Body of pancreas (tissue), 4 donors: ENCODE data around the gene IGSF1.

ENCODE experiments used
- POLR2A ChIP-seq, 3 donors: fragments of 450-650 bp; IDR thresholded peaks; one replicate each; pipeline ENCODE4 v1.6.1; 2016; ENCODE audit warnings: antibody characterized with exemption in 3 of 3, mild to moderate bottlenecking in 2 of 3
- TF ChIP-seq, protein P1 (sequence below), 7 experiments: fragments of 450-650 bp in 4 of 7; fragments of 200-600 bp in 3 of 7; sonication (generic) in 3 of 7; IDR thresholded peaks; one replicate each; pipeline ENCODE4 v1.5.1; 2016 to 2019; ENCODE audit warnings: antibody characterized with exemption in 7 of 7

- TF ChIP-seq, protein P1, sequence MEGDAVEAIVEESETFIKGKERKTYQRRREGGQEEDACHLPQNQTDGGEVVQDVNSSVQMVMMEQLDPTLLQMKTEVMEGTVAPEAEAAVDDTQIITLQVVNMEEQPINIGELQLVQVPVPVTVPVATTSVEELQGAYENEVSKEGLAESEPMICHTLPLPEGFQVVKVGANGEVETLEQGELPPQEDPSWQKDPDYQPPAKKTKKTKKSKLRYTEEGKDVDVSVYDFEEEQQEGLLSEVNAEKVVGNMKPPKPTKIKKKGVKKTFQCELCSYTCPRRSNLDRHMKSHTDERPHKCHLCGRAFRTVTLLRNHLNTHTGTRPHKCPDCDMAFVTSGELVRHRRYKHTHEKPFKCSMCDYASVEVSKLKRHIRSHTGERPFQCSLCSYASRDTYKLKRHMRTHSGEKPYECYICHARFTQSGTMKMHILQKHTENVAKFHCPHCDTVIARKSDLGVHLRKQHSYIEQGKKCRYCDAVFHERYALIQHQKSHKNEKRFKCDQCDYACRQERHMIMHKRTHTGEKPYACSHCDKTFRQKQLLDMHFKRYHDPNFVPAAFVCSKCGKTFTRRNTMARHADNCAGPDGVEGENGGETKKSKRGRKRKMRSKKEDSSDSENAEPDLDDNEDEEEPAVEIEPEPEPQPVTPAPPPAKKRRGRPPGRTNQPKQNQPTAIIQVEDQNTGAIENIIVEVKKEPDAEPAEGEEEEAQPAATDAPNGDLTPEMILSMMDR (IDR thresholded peaks at IDR 0.05), result no peak
- no peak for TF ChIP-seq POLR2A (IDR thresholded peaks at IDR 0.05)
Measured at GRCh38 chrX:131322651-131323050, 33.5 kb upstream of the IGSF1 start.
